A204.1 (cell line): ENCODE results near the gene PADI1.

Experiments
- FAIRE-seq: peaks from 2 replicates; lab custom pipeline; 2012; peaks lifted over from hg19 to GRCh38; lab: Jason Lieb, UNC

The PADI1 gene

DNA sequence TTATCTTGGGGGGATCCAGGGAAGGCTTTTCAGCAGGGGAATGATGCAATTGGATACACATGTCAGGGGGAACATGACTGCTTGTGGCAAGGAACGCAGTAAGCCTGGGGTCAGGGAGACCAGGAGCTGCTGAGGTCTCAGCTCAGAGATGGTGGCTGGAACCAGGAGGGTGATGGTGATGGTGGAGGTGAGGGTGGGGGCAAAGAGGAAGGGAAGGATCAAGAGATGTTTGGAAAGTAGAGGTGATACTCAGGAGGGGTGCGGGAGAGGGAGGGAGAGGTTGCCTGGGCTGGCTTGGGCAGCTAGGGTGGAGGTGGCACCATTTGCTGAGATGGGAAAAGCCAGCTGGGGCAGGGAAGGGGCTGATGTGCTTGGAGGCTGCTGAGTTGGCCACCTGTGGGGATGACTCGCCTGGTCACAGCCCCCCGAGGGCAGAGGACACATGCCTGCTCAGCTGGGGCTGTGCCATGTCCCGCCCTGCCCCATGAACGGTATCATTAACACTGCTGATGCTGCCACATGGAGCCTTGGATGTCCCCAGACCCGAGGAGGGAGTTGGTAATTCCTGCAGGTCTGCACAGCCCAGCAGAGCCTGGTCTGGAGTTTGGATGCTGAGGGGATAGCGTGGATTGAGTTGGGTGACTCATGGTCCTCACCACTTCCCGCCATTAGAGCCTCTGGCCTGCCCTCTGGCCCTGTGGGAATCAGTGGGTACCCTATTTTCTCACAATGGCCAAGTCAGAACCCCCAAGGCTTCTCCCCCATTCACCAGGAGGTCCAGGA lies 6.3 kb upstream of the PADI1 start:
- FAIRE-seq, result no peak

DNA sequence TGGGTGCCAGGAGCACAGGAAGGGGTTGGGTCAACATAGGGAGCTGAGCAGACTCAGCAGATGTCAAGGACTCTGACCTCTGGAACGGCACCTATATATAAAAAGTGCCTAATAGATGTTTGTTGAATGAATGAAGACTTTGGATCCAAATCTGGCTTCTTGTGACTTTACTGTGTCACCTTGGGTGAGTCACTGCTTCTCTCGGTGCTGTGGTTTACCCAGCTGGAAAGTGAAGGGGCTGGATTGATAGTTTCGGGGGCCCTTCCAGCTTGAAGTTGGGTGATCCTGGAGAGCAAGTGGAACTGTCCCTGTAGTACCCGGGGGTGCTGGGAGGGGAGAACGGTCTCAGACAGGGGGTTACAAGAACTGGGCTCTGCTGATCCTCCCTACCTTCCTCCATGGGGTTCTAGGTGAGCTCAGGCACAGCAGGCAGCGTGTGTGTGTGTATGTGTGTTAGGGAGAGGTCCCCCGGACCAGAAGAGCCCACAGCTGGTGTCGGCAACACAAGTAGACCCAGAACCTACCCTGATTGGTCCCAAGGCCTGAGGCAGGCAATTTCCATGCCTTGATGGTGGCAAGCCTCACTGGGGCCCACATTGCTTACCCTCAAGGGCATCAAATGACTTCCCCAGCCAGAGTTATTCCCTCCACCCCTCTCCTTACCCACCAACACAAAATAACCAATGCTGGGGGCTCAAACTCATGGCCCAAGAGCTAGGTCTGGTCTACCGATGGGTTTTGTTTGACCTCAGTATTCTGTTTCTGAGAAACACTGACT lies 5.5 kb upstream of the PADI1 start:
- FAIRE-seq, result no peak

- no peak for FAIRE-seq
These were observed 4.7 kb upstream of the PADI1 start for GRCh38 chr1:17200246-17200645.

DNA sequence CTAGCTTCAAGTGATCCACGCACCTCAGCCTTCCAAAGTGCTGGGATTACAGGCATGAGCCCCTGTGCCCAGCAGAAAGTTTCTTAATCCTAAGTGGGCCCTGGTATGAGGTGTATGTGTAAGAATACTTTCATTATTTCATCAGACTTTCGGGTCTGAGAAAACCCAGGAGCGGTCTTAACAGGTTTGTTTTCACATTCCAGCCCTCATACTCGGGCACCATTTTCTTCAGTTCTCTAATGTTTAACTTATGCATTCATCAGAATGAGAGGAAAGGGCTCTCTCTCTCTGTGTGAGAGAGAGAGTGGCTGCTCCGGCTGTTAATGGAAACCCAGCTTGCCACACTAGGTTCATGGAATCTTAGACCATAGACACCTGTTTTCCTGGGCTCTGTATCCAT lies 4.2 kb upstream of the PADI1 start:
- FAIRE-seq, result no peak

GRCh38 chr1:17201201-17202021 lies 3.5 kb upstream of the PADI1 start:
- FAIRE-seq, result no peak

DNA sequence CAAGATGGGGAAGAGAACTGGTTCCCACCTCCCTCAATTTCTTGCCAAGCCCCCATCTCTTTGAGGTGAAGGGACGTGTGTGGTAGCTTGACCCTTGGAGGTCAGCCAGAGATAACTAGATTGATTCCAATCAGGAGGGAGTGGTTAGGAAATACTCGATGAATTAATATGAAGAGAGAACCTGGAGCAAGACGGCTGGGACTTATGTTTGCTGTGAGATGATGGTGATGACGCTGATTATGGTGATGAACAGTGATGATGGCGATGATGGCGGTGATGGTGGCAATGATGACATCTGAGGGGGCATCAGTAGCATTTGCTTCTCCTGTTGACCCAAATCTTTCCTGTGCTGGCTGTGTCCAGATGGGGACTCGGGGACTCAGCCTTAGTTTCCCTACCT lies 724 bp downstream of the PADI1 start:
- FAIRE-seq, result no peak

- no peak for FAIRE-seq
These were observed 1.3 kb downstream of the PADI1 start for GRCh38 chr1:17206196-17206595.

DNA sequence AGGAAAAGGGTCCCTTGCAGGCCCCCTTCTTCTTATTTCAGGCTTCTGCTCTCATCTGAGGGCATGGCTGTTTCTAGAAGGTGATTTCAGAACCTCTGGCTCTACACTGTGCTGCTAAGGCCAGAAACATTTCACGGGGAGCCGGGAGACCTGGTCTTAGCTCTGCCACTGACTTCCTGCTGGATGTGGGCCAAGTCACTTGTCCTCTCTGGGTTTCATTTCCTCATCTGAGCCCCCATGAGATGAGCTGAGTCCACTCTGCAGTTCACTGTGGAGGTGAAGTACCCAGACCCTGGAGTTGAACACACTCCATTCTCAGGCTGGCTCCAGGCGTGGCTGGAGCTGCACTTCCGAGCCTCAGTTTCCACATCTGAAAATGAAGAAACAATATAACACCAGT lies 2.1 kb downstream of the PADI1 start:
- no peak for FAIRE-seq

DNA sequence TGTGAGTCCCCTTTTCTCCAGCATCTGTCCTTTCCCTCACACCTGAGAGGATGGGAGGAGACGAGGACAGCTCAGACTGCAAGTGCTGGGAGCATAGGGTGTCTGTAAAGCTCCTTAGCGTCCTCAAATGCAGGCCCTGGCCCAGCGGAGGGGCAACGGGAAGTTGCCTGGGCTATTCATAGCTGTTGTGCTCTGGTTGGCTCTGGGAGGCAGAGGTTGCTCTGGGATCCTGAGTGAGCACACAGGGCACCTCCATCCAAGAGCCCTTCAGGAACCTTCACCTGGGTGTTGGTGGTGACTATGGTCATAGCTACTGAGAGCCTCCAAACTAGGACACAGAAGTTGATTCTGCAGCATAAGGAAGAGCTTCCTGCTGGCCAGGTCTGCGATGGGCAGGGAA lies 2.6 kb downstream of the PADI1 start:
- FAIRE-seq, result no peak

- FAIRE-seq, result no peak
These were observed 3.1 kb downstream of the PADI1 start for GRCh38 chr1:17207966-17208418.

DNA sequence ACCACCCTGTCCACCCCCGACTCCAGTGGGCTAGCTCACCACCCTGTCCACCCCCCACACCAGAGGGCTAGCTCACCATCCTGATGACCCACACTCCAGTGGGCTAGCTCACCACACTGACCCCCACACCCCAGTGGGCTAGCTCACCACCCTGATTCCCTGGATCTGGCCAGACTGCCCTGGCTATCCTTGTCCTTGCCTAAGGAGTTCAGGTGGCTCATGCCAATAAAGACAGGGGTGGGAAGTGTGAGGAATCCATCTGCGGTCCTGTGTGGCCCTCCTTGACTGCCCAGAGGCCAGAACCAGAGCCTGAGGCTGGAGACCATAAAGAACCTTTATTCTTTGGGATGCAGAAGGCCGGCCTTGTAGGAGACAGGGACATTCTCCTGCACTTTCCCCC lies 3.6 kb downstream of the PADI1 start:
- no peak for FAIRE-seq

DNA sequence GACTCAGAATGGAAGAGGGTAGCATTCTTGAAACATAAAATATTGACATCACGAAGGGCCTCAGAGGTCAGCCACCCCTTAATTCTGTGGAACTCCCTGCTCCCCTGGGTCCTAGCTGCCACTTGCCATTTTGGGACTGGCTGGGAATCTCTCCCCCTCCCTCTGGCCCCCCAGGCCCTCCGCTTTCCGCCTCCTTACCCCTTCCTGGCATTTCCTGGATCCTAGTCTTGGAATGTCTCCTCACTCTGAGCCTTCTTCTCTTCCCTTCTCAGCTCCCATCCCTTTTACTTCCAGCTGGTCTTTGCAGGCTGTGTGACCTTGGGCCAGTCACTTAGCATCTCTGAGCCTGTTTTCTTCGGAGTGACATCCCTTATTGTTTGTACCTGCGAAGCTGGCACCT lies 4.5 kb downstream of the PADI1 start:
- FAIRE-seq, result no peak

GRCh38 chr1:17210176-17210575 lies 5.2 kb downstream of the PADI1 start:
- no peak for FAIRE-seq

DNA sequence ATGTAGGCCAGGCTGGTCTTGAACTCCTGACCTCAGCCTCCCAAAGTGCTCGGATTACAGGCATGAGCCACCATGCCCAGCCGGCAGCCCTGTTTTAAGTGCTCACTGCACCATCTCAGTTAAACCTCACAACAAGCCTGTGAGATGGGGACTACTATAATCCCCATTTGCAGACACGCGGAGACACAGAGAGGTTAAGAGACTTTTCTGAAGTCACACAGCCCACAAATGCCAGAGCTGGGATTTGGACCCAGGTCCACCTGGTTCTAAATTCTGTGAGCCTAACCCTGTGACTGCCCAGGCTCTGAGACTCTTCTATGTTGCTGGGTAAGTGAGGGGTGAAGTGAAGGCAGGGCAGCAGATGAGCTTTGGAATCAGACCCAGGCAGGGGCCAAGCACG lies 6.4 kb downstream of the PADI1 start:
- no peak for FAIRE-seq

DNA sequence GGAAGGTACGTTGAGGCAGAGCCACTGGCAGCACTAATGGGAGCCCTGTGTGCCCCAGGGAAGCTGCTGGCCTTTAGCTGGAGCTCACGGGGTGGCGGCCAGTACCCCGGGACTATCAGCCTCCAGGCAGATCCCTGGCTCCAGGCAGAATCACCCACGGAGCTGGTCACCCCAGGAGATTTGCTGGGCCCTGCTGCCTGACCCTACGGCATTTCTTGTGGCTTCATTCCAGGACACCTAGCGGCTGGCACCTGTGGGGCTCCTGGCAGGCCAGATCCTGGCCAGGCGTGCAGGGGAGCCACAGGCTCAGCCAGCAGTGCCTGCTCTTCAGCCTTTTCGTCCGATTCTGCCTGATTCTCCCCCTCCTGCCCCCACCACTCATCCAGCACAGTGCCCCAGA lies 7.1 kb downstream of the PADI1 start:
- FAIRE-seq, result no peak

- FAIRE-seq, result no peak
These were observed 7.7 kb downstream of the PADI1 start for GRCh38 chr1:17212487-17213121.

DNA sequence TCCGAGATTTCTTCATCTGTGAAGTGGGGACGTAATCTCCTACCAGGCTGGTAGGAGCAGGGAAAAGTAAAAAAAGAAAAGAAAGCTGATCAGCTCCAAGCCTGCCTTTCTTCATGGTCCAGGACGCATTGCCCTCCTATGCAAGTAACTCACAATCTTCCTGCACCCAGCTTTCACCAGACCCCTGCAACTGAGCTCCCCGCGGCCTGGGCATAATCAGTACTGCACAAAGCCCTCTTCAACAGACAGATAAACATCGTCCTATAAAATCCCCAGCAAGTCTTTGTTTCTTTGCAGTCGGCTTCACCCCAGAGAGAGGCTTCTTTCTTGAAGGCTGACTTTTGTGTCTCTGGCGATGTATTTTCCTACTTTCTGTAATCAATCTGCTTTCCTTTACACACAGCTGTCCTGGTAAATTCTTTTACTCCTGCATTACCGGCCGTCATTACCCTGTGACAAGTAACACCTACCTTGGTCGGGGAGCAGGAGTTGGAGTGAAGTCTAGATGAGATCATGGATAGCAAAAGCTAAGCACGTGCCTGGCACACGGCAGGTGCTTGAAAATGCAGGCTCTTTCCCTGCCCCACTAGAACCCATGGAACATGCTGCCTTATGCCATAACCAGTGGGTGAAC lies 8.3 kb downstream of the PADI1 start:
- no peak for FAIRE-seq

DNA sequence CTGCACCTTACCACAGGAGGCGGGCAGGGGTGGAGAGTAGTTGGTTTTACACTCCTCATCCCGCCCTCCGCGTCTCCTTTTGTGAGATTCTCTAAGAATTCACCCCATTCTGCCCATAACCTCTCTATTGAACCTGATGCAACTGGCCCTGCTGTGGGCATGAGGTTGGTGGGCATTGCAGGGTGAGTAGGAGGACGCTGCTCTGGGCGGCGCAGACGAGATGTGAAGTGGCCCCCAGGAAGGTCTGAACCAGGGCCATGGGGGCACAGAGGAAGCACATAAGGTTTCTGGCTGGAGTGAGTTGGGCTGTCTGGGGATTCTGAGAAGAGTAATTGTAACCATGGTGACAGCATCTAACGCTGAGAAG lies 8.8 kb downstream of the PADI1 start:
- no peak for FAIRE-seq

GRCh38 chr1:17214876-17215544 lies 10.1 kb downstream of the PADI1 start:
- FAIRE-seq, result no peak

GRCh38 chr1:17215545-17215890 lies 10.6 kb downstream of the PADI1 start:
- FAIRE-seq, result no peak

DNA sequence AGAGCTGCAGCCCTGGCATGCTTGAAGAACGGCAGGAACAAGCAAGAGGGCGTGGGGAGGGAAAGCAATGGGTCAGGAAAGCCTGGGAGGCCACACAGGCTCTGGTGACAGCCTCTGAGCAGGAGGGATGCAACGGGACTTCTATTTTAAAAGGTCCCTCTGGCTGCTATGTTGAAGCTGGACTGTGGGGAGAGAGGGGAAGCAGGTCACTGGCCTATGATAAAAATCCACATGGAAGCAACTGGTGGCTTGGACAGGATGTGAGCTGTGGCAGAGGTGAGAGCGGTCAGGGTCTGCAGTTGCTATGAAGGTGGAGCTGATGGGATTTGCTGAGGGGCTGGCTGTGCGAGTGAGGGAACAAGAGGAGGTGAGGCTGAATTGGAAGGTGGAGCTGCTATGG lies 11.2 kb downstream of the PADI1 start:
- no peak for FAIRE-seq

GRCh38 chr1:17217607-17218006 lies 12.7 kb downstream of the PADI1 start:
- FAIRE-seq, result no peak
